Erythroblast (primary cell): ENCODE data around the gene LIF.
"Not testable (repeated sequence)": the region's sequence is repeated elsewhere in the genome, so short reads cannot be mapped to it uniquely, and the experiment has no call there.

Experiments used
- DNase-seq, 2 experiments: peaks; one replicate each; lab custom pipeline; 2025; lab: John Stamatoyannopoulos, UW
- GATA1 ChIP-seq: IDR thresholded peaks from 2 replicates; pipeline ENCODE4 v1.6.1; 2011; ENCODE audit warnings: low read depth, mild to moderate bottlenecking, control low read depth, low read length, moderate library complexity
- POLR2A ChIP-seq: IDR thresholded peaks from 2 replicates; pipeline ENCODE4 v1.6.1; 2011; ENCODE audit warnings: mild to moderate bottlenecking, low read length

LIF gene

DNA sequence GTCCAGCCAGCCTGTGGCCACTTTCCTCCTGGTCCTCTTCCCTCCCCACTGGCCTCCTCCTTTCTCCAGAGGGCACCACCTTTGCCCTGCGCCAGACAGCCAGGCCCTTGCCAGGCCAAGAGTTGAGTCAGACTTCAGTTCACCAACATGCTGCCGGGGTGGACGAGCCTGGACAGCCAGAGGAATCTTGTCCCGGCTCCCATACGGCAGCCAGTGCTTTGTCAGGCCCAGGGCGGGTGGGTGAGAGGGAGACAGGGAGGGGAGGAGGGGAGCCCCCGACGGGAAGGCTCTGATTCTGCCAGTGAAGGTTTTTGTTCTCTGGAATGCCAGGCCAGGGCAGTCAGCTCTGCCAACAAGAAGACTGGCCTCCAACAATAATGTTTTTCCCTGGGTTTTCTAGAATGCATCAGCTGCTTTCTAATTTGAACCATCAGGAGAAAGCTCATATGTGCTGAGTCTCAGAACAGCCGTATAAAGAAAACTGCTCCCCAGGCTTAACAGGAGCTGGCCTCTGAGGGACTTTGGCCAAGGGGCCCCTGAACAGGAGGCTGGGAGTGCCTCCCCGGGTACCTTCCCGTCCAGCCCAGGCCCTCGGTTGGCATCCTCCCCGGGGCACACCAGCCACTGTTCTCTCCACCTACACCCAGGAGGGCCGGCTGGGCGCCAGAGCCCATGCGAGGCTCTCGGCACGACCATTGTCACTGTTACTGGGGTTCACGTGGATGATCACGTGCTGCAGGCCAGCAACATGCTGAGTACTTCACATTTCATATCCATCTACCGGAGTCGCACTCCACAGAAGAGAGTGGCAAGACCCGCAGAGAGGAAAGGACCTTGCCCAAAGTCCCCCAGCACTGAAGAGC lies 28.6 kb downstream of the LIF start:
- no peak for TF ChIP-seq POLR2A
- no peak for DNase-seq

DNA sequence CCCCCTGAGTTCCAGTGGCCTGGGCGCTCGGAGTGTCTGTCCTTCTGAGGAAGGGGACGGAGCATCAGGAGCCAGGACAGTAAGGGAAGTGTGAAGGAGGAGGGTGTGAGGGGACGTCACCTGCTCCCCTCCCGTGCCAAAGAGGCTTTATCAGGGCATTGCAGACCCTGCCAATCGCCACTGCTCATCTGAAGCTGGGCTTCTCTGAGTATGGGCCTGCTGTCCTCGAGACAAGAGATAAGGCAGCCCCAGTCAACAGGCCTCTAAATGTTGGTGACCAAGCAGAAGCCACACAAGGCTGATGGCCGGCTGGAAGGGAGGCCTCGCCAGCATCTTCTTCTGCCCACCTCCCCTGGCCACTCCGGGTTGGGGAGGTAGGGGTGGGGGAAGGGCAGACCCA lies 29.8 kb downstream of the LIF start:
- peak; percentile 95 to 99 for DNase-seq
- TF ChIP-seq POLR2A: peak; percentile 49
- peak; percentile 99 for TF ChIP-seq GATA1

DNA sequence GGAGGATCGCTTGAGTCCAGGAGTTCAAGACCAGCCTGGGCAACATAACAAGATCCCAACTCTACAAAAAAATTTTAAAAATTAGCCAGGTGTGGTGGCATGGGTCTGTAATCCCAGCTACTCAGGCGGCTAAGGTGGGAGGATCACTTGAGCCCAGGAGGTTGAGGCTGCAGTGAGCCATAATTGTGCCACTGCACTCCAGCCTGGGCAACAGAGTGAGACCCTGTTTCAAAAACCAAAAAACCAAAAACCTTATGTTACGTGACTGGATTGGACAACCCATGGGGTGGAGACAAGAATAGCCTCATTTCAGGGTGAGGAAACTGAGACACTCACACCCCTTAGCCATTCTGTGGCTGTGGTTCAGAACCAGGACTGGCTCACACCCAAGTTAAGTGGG lies 30.3 kb downstream of the LIF start:
- not testable (repeated sequence) for DNase-seq

DNA sequence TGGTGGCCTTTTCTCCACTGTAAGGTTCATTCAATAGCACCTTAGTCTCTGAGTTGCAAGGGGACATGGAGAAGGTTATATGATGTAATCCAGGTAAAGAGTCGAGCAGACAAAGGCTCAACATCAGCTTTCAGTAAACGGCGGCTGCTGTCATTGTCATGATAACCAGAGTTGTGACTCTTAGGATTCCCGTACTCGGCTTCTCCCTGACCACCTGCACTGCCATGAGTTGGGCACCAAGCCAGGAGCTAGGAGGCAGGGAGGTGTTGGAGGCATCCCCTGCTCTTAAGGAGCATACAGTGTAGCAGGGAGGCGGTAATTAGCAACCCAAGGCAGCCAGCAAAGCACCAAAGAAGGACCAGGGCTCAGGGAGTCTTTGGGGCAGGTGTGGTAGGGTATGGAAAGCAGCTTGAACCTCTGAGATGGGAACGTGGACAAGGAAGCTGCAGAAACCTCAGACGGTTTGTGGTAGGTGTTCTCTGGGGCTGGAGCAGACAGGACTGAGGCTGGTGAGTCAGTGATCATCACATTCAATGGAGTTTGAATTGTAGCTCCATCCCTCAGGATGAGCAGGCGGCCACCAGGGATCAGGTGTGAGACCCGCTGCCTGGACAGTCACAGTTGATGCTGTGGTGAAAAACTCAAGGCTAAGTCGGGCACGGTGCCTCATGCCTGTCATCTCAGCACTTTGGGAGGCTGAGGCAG lies 31.7 kb downstream of the LIF start:
- TF ChIP-seq GATA1: no peak
- no peak for TF ChIP-seq POLR2A
- peak; percentile 37 to 59 for DNase-seq

DNA sequence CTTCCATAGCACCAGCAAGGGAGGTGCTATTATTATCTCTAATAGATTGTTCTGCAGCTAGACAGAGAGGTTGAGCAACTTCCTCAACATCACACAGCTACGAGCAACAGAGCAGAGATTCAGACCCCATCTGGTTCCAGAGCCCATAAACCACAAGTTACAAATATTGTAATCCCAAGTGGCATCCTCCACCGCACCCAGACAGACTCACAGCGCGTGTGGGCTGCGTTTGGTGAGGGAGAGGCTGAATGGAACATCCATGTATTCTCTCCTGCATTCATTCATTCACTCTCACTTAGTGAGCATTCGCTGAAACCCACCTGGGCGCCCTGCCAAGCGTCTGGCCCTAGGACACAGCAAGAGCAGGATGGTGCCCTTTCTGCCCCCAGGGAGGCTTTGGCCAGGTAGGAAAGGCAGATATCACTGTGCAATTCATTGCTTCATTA lies 33.5 kb downstream of the LIF start:
- no peak for DNase-seq
- TF ChIP-seq GATA1 (no peak), POLR2A (no peak)

DNA sequence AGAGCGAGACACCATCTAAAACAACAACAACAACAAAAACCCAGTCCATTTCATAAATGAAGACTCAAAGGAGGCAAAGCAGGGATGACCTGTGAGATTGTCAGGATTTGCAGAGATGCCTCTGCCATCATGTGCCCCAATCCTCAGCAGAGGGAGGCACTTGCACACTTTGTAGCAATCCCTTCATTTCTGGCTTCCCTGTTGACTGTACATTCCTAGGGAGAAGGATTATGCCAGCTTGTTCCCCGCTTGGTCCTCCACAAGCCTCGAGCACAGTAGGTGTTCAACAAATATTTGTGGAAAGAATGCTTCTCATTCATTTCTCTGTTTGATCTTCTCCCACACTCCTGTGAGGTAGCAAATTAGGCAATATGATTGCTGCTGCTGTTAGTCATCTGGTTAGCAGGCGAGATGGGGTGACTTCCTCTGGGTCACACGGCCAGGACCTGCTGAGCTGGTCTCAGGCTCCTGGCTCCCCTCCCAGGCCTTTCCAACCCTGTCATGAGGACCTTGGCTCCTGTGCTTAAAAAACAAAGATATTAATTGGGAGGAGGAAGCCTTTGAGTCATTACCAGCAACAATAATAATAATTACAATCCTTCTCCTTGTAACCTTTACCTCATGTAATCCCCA lies 34.1 kb downstream of the LIF start:
- peak; percentile 45 to 75 for DNase-seq
- TF ChIP-seq GATA1: no peak
- no peak for TF ChIP-seq POLR2A

DNA sequence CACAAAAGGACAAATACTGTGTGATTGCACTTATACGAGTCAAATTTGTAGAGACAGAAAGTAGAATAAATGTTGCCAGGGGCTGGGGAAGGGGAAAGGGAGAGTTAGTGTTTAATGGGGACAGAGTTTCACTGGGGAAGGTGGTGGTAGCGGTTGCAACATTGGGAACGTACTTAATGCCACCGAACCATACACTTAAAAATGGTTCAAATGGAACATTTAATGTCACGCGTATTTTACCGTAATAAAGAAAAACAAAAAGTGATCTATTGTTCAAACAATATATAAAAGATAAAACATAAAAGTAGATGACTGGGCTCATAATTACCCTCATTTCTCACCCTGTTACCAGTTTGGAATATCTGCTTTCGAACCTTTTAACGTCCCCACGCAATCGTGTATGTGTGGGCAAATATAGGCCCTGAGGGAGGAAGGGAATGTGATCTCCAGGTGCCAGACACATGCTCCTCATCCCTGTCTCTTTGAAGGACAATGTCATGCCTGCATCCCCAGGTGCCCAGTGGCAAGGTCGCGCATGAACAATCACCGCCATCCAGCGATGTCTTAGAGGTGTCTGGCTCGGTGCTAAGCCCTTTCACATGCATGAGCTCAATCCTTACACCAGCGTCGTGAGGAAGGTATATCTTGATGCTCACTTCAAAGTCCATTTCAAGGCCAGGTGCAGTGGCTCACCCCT lies 35.3 kb downstream of the LIF start:
- TF ChIP-seq POLR2A: no peak
- no peak for TF ChIP-seq GATA1
- DNase-seq: no peak

DNA sequence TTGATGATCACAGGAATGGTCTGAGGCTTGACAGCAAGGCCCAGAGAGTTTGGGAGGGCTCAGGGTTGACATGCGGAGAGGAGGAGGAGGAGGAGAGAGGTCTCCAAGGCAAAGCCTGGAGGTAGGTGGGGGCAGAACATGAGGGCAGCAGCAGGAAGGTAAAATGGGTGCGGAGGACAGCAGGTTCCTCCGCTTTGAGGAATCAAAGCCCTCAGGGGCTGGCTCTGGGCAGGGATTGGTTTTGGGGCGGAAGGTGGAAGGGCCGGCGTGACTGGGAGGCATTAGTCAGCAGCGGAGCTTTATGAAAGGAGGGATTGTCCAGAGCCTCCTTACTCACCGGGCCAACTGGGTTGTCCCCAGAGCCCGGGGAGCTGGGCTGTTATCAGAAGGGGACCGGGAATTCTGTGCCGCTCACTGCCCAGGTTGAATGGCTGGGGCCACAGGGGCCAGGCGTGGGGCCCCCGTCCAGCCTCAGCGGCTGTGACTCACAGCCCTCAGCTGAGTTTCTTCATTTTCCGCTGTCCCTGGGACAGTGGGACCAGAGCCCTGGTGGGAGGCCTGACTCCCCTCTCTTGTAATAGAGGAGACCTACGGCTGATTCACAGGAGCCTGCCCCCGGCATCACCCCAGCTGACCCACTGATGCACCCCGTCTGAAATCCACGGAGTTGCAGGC lies 36.2 kb downstream of the LIF start:
- no peak for DNase-seq
- TF ChIP-seq POLR2A (no peak), GATA1 (no peak)

DNA sequence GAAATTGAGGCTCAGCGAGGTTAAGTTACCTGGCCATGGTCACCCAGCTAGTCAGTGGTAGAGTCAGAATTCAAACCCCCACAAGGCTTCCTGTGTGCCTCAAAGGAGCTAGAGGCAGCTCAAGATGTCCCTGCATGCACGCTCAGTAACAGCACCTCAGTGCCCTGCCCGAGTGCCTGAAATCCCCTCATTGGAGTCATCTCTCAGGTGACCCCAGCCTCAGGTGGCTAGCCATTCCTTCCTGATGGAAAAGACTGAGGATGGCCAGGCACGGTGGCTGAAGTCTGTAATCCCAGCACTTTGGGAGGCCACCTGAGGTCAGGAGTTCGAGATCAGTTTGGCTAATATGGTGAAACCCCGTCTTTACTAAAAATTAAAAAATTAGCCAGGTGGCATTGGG lies 36.9 kb downstream of the LIF start:
- TF ChIP-seq GATA1: no peak
- TF ChIP-seq POLR2A: no peak
- DNase-seq: peak in 1 of 2 experiments; percentile 34

DNA sequence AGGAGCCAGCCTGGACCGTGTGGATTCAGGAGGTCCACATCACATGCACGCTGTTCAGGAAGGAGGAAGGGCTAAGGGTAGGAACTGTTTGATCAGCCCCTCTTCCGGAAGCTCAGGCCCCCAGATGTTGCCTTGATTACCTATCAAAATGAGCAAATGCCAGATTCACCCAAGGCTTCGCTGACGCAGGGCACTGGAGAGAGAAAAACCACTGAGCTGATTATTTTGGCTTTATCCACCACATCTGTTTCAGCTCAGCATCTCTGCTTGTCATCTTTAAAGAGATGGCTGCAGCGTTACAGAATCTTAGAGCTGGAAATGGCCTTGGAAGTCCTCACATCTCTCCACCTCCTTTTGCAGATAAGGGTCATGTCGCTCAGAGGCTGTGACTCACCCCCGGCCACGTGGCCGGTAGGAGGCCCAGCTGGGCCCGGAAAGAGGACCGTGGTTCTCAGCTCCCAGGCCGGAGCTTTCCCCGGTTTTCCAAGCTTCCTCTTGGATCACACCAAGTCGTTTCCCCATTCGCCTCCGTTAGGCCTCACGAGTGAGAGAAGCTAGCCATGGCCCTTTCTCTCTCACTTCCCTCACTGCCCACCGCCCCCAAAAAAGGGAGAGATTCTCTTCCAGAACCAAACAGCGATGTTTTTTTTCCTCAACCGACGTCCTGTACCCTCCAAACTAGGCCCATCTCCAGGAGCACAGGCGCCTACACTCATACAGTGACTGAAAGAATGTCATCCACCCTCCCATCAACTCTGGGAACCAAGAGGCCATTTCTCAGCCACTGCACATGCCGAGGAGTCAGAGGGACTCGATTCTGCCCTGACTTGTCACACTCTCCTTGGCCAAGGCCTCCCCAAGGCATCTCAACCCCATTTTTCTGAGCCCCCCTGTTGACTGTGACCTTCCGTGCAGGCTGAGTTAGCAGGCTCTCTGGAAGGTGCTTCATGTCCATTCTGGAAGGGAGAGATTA lies 37.6 kb downstream of the LIF start:
- DNase-seq: peak; percentile 88 to 89
- TF ChIP-seq POLR2A (peak; percentile 35), GATA1 (no peak)

DNA sequence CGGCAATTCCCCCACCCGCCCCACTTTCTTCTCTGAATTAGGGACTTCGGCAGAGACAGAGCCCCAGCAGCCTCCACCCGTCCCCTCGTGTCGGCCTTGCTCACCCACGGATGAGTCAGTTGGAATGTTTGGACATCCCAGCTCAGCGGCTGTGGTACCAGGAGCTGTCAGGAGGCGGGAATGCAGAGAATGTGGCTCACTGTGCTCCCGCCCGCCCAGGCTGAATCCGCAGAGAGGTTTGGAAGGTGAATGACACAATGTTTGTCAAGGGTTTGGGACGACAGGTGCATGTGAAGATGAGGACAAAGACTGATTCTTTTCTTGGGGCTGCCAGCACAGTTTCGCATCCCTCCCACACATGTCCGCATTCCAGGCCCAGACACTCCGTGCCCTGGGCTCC lies 39.6 kb downstream of the LIF start:
- no peak for TF ChIP-seq GATA1
- TF ChIP-seq POLR2A: no peak
- DNase-seq: no peak
